H9 (cell line): Measurements from ENCODE around the gene HTT-AS. TPM values are rescaled to one million over a fixed set of nuclear protein-coding genes. Genes with fewer than 3 reads are reported as not detected.

Experiments
- DNase-seq: peaks from one replicate; pipeline ENCODE4 v3.0.0-alpha.2; 2017
- H2AFZ ChIP-seq: one replicate; pipeline ENCODE4 v1.6.1; 2013; ENCODE audit warnings: mild to moderate bottlenecking, low read length, control low read depth, moderate library complexity
- H2AK5ac ChIP-seq: 2 replicates; pipeline ENCODE4 v1.6.1; 2013; ENCODE audit warnings: low read length, control low read depth, mixed read lengths; ENCODE audit not compliant: insufficient read length
- H2BK120ac ChIP-seq: one replicate; pipeline ENCODE4 v1.6.1; 2013; ENCODE audit warnings: low read depth, mild to moderate bottlenecking, low read length, control low read depth, inconsistent platforms; ENCODE audit not compliant: poor library complexity, severe bottlenecking
- H2BK12ac ChIP-seq: 2 replicates; pipeline ENCODE4 v1.6.1; 2013; ENCODE audit warnings: low read length, control low read depth, mixed read lengths, low read depth; ENCODE audit not compliant: insufficient read length
- H2BK15ac ChIP-seq: 2 replicates; pipeline ENCODE4 v1.6.1; 2013; ENCODE audit warnings: low read depth, low read length, control low read depth
- H2BK20ac ChIP-seq: one replicate; pipeline ENCODE4 v1.6.1; 2013; ENCODE audit warnings: low read depth, mild to moderate bottlenecking, low read length, control low read depth, inconsistent platforms; ENCODE audit not compliant: poor library complexity, severe bottlenecking
- H2BK5ac ChIP-seq: 2 replicates; pipeline ENCODE4 v1.6.1; 2013; ENCODE audit warnings: low read length, control low read depth, mixed read lengths; ENCODE audit not compliant: insufficient read length
- H3K14ac ChIP-seq: 2 replicates; pipeline ENCODE4 v1.6.1; 2013; ENCODE audit warnings: low read length, control low read depth; ENCODE audit not compliant: insufficient read depth
- H3K18ac ChIP-seq: 2 replicates; pipeline ENCODE4 v1.6.1; 2013; ENCODE audit warnings: low read depth, mild to moderate bottlenecking, mixed read lengths, low read length, control low read depth; ENCODE audit not compliant: insufficient read length
- H3K23ac ChIP-seq: 2 replicates; pipeline ENCODE4 v1.6.1; 2013; ENCODE audit warnings: low read length, control low read depth, mixed read lengths, low read depth; ENCODE audit not compliant: insufficient read length
- H3K23me2 ChIP-seq: 2 replicates; pipeline ENCODE4 v1.6.1; 2013; ENCODE audit warnings: low read depth, mild to moderate bottlenecking, mixed read lengths, low read length, control low read depth; ENCODE audit not compliant: insufficient read length, poor library complexity, severe bottlenecking
- H3K27ac ChIP-seq: 2 replicates; pipeline ENCODE4 v1.5.1; 2013; ENCODE audit warnings: low read length, control low read depth, mixed read lengths, low read depth; ENCODE audit not compliant: insufficient read length
- H3K27me3 ChIP-seq: 2 replicates; pipeline ENCODE4 v1.6.1; 2013; ENCODE audit warnings: low read length, control low read depth, inconsistent platforms; ENCODE audit not compliant: insufficient read depth
- H3K4ac ChIP-seq: 2 replicates; pipeline ENCODE4 v1.6.1; 2013; ENCODE audit warnings: low read depth, mild to moderate bottlenecking, control low read depth, inconsistent platforms, low read length, moderate library complexity
- H3K4me1 ChIP-seq: 2 replicates; pipeline ENCODE4 v1.6.1; 2013; ENCODE audit warnings: low read length, control low read depth, inconsistent platforms; ENCODE audit not compliant: insufficient read depth
- H3K4me2 ChIP-seq: 2 replicates; pipeline ENCODE4 v1.6.1; 2013; ENCODE audit warnings: low read length, control low read depth, mixed read lengths; ENCODE audit not compliant: insufficient read length, insufficient read depth
- H3K56ac ChIP-seq: 2 replicates; pipeline ENCODE4 v1.6.1; 2013; ENCODE audit warnings: low read depth, mild to moderate bottlenecking, mixed read lengths, low read length, control low read depth; ENCODE audit not compliant: insufficient read length
- H3K79me1 ChIP-seq: 2 replicates; pipeline ENCODE4 v1.6.1; 2013; ENCODE audit warnings: low read depth, mild to moderate bottlenecking, moderate library complexity, low read length, control low read depth, inconsistent platforms; ENCODE audit not compliant: insufficient read depth, poor library complexity, severe bottlenecking
- H3K79me2 ChIP-seq: 2 replicates; pipeline ENCODE4 v1.6.1; 2013; ENCODE audit warnings: low read length, control low read depth, inconsistent platforms; ENCODE audit not compliant: insufficient read depth
- H3K9ac ChIP-seq: 2 replicates; pipeline ENCODE4 v1.6.1; 2013; ENCODE audit warnings: low read length, control low read depth, mixed read lengths; ENCODE audit not compliant: insufficient read length; ENCODE audit errors: extremely low read depth
- H3K9me3 ChIP-seq: one replicate; pipeline ENCODE4 v1.6.1; 2013; ENCODE audit warnings: low read depth, low read length, inconsistent platforms; ENCODE audit not compliant: control insufficient read depth
- H3T11ph ChIP-seq: one replicate; pipeline ENCODE4 v1.6.1; 2013; ENCODE audit warnings: mild to moderate bottlenecking, low read length, control low read depth, inconsistent platforms
- H4K20me1 ChIP-seq: one replicate; pipeline ENCODE4 v1.6.1; 2013; ENCODE audit not compliant: control insufficient read depth, insufficient read length, insufficient read depth
- H4K5ac ChIP-seq: 2 replicates; pipeline ENCODE4 v1.6.1; 2013; ENCODE audit warnings: low read depth, mild to moderate bottlenecking, mixed read lengths, low read length, control low read depth; ENCODE audit not compliant: insufficient read length
- H4K8ac ChIP-seq: replicated peaks from 2 replicates; pipeline ENCODE4 v1.6.1; 2013; ENCODE audit warnings: low read length, control low read depth, mixed read lengths, low read depth; ENCODE audit not compliant: insufficient read length
- H4K91ac ChIP-seq: 2 replicates; pipeline ENCODE4 v1.6.1; 2013; ENCODE audit warnings: low read depth, mild to moderate bottlenecking, moderate library complexity, mixed read lengths, low read length, control low read depth; ENCODE audit not compliant: insufficient read length
- H3K27ac Mint-ChIP-seq, 3 experiments: 2 replicates in 2 of 3; 3 replicates in 1 of 3; pipeline ENCODE4 v1.8.0; 2020 to 2021; ENCODE audit warnings: mixed read lengths in 3 of 3, mild to moderate bottlenecking in 1 of 3, moderate library complexity in 1 of 3
- H3K27me3 Mint-ChIP-seq: 2 replicates; pipeline ENCODE4 v1.8.0; 2021; ENCODE audit warnings: low read depth, mild to moderate bottlenecking, moderate library complexity, mixed read lengths
- H3K36me3 Mint-ChIP-seq, 3 experiments: 2 replicates in 2 of 3; 3 replicates in 1 of 3; pipeline ENCODE4 v1.8.0; 2020 to 2021; ENCODE audit warnings: low read depth in 3 of 3, mixed read lengths in 3 of 3; ENCODE audit not compliant: insufficient read depth in 1 of 3
- H3K4me1 Mint-ChIP-seq, 2 experiments: 2 replicates each; pipeline ENCODE4 v1.8.0; 2020; ENCODE audit warnings: mixed read lengths in 2 of 2
- H3K4me3 Mint-ChIP-seq, 2 experiments: 2 replicates in 1 of 2; 3 replicates in 1 of 2; pipeline ENCODE4 v1.8.0; 2020 to 2021; ENCODE audit warnings: mild to moderate bottlenecking in 2 of 2, mixed read lengths in 2 of 2, moderate library complexity in 1 of 2
- H3K9me3 Mint-ChIP-seq, 2 experiments: 2 replicates in 1 of 2; 3 replicates in 1 of 2; pipeline ENCODE4 v1.8.0; 2020; ENCODE audit warnings: mild to moderate bottlenecking in 2 of 2, mixed read lengths in 2 of 2, moderate library complexity in 1 of 2
- CTCF ChIP-seq: fragments of 200-600 bp; sonication (generic); conservative IDR thresholded peaks from 3 replicates; pipeline ENCODE4 v1.8.0; 2021; ENCODE audit warnings: antibody characterized with exemption, mild to moderate bottlenecking
- WGBS: extraction: QIAGEN DNeasy Blood & Tissue Kit; methylation state at CpG from one replicate; pipeline ENCODE4 v1.1.7; 2013; ENCODE audit warnings: missing lambda C conversion rate, low lambda C conversion rate, mixed read lengths; ENCODE audit not compliant: insufficient read length; ENCODE audit errors: extremely low coverage; 5-methylcytosine and 5-hydroxymethylcytosine counted together
- total RNA-seq: library from RNA; stranded (reverse); gene quantifications from 2 replicates; pipeline ENCODE4 v1.2.1, GENCODE V29; 2021

Gene HTT-AS
- total RNA-seq, 1 experiment from 2014 or later: not detected

- no peak overlapping the region for H2BK15ac ChIP-seq
- no peaks in the 10 kb centered on the region for H3K27me3 ChIP-seq
- H3K9ac ChIP-seq: no peak overlapping the region
- no peak overlapping the region for H2BK20ac ChIP-seq
- H3K4me1 Mint-ChIP-seq: peaks cover 14 to 24% of the 10 kb centered on the region in 2 experiments
- H3K79me1 ChIP-seq: no peaks in the 10 kb centered on the region
- no peak overlapping the region for H2BK5ac ChIP-seq
- peaks cover 2% of the 10 kb centered on the region for H4K20me1 ChIP-seq
- no peak overlapping the region for H3K18ac ChIP-seq
- no peak overlapping the region for H2BK12ac ChIP-seq
- no peak for DNase-seq
- no peak overlapping the region for H3K14ac ChIP-seq
- H2BK120ac ChIP-seq: no peak overlapping the region
- peaks cover 11% of the 10 kb centered on the region; the same call in 1 of the 2 replicates for H3K79me2 ChIP-seq
- no peak overlapping the region; a peak in 1 of 5 replicates for H3K4me3 Mint-ChIP-seq
- H4K8ac ChIP-seq: no peak overlapping the region
- no peak for TF ChIP-seq CTCF
- no peak overlapping the region for H3K4ac ChIP-seq
- H3K4me2 ChIP-seq: no peak overlapping the region
- no peaks in the 10 kb centered on the region for H3K9me3 Mint-ChIP-seq
- no peak overlapping the region for H3K27ac Mint-ChIP-seq
- H3K4me1 ChIP-seq: no peaks in the 10 kb centered on the region; the same call in 1 of the 2 replicates
- no peak overlapping the region for H3K27ac ChIP-seq
- H4K91ac ChIP-seq: no peak overlapping the region
- peaks cover 8% of the 10 kb centered on the region for H3K23me2 ChIP-seq
- peaks cover 3% of the 10 kb centered on the region; the same call in 1 of the 2 replicates for H3K27me3 Mint-ChIP-seq
- no peak overlapping the region for H2AK5ac ChIP-seq
- no peak overlapping the region for H3K23ac ChIP-seq
- H3K36me3 Mint-ChIP-seq: no peaks in the 10 kb centered on the region; a peak in 1 of 7 replicates
- H3K56ac ChIP-seq: no peak overlapping the region
- H4K5ac ChIP-seq: no peak overlapping the region
- no peak overlapping the region for H2AFZ ChIP-seq
- no peaks in the 10 kb centered on the region for H3K9me3 ChIP-seq
- no peak overlapping the region for H3T11ph ChIP-seq
- WGBS: no CpG with 5 or more reads among the region's 7 CpGs
Measured at GRCh38 chr4:3071811-3072210, 2.5 kb downstream of the HTT-AS start.
